A673 (cell line): ENCODE results near the gene CDIP1.

Experiments used
- EZH2 ChIP-seq: fragments of 200-600 bp; sonication (generic); IDR thresholded peaks from 2 replicates; pipeline ENCODE4 v1.6.1; 2017; ENCODE audit warnings: borderline replicate concordance, low read depth, mild to moderate bottlenecking, mixed read lengths, antibody characterized with exemption, low read length; ENCODE audit not compliant: poor library complexity, severe bottlenecking
- TF ChIP-seq, protein P1 (sequence below): fragments of 300-800, 200-600 bp; sonication (generic); conservative IDR thresholded peaks from 2 replicates; pipeline ENCODE4 v1.5.1; 2017; ENCODE audit warnings: low read depth, mild to moderate bottlenecking, antibody characterized with exemption, low read length, moderate library complexity, mixed read lengths

DNA sequence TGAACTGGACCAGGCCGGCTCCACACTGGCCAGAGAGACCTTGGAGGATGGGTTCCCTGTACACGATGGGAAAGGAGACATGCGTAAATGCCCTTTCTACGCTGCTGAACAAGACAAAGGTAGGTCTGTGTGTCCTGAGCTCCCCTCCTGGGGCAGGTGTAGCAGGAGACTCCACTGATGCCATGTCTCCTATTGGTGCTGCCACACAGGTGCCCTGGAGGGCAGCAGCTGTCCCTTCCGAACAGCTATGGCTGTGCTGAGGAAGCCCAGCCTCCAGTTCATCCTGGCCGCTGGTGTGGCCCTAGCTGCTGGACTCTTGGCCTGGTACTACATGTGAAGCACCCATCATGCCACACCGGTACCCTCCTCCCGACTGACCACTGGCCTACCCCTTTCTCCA, 29.2 kb downstream of the CDIP1 start:
- TF ChIP-seq, protein P1, sequence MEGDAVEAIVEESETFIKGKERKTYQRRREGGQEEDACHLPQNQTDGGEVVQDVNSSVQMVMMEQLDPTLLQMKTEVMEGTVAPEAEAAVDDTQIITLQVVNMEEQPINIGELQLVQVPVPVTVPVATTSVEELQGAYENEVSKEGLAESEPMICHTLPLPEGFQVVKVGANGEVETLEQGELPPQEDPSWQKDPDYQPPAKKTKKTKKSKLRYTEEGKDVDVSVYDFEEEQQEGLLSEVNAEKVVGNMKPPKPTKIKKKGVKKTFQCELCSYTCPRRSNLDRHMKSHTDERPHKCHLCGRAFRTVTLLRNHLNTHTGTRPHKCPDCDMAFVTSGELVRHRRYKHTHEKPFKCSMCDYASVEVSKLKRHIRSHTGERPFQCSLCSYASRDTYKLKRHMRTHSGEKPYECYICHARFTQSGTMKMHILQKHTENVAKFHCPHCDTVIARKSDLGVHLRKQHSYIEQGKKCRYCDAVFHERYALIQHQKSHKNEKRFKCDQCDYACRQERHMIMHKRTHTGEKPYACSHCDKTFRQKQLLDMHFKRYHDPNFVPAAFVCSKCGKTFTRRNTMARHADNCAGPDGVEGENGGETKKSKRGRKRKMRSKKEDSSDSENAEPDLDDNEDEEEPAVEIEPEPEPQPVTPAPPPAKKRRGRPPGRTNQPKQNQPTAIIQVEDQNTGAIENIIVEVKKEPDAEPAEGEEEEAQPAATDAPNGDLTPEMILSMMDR, result no peak
- TF ChIP-seq EZH2, result no peak
